Thyroid gland (tissue), 4 donors: ENCODE data around the gene ZC2HC1C.
A peak's percentile ranks its signal among the peaks of the same experiment; 100 is the strongest.

ENCODE experiments used
- POLR2A ChIP-seq, 2 donors: fragments of 450-650 bp; IDR thresholded peaks; one replicate each; pipeline ENCODE4 v1.6.1; 2017; ENCODE audit warnings: antibody characterized with exemption in 2 of 2, mild to moderate bottlenecking in 2 of 2, moderate library complexity in 1 of 2
- TF ChIP-seq, protein P1 (sequence below), 6 experiments: fragments of 200-600 bp in 3 of 6; fragments of 450-650 bp in 3 of 6; sonication (generic) in 3 of 6; IDR thresholded peaks; one replicate each; pipeline ENCODE4 v1.5.1; 2016 to 2019; ENCODE audit warnings: antibody characterized with exemption in 6 of 6, mild to moderate bottlenecking in 2 of 6, inconsistent platforms in 1 of 6, moderate library complexity in 1 of 6

DNA sequence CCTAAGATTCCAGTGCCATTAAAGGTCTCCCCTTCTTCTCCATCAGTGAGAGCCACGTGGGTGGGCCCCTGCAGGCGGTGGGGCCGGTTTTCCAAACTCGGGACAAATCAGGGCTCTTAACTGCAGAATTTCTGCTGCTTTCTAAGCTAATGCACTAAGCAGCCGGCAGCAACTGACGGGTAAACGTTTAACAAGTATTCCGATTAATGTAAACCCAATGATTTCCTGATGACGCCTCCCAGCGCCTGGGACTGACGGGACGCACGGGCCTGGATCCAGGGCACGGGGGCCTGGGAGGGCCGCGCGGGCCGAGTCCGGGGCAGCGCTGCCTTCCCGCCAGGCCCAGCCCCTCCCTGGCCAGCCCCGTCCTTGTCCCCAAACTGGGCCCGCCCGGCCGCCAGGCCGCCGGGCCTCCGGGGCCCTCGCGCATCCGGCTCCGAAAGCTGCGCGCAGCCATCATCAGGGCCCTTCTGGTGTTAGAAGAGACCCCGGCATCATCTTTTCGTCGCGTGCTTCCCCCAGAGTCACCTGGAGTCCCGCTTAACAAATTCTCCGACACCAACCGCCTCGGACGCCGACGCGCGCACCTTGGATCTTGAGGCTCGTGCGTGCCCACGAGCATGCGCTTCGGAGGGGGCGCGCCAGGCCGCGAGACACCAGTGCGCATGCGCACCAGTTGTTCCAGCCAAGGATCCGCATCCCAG lies 18.4 kb upstream of the ZC2HC1C start, which contains the start of gene MLH3:
- TF ChIP-seq POLR2A (IDR thresholded peaks at IDR 0.05): peak in 1 of 2 donors; percentile 91
- TF ChIP-seq, protein P1, sequence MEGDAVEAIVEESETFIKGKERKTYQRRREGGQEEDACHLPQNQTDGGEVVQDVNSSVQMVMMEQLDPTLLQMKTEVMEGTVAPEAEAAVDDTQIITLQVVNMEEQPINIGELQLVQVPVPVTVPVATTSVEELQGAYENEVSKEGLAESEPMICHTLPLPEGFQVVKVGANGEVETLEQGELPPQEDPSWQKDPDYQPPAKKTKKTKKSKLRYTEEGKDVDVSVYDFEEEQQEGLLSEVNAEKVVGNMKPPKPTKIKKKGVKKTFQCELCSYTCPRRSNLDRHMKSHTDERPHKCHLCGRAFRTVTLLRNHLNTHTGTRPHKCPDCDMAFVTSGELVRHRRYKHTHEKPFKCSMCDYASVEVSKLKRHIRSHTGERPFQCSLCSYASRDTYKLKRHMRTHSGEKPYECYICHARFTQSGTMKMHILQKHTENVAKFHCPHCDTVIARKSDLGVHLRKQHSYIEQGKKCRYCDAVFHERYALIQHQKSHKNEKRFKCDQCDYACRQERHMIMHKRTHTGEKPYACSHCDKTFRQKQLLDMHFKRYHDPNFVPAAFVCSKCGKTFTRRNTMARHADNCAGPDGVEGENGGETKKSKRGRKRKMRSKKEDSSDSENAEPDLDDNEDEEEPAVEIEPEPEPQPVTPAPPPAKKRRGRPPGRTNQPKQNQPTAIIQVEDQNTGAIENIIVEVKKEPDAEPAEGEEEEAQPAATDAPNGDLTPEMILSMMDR (IDR thresholded peaks at IDR 0.05): no peak
